ENCODE results near the gene KCTD8. TPM values are rescaled to one million over a fixed set of nuclear protein-coding genes. Genes with fewer than 3 reads are reported as not detected.

The KCTD8 gene
- total RNA-seq, 1 experiment from 2014 or later: 1.1 TPM

DNA sequence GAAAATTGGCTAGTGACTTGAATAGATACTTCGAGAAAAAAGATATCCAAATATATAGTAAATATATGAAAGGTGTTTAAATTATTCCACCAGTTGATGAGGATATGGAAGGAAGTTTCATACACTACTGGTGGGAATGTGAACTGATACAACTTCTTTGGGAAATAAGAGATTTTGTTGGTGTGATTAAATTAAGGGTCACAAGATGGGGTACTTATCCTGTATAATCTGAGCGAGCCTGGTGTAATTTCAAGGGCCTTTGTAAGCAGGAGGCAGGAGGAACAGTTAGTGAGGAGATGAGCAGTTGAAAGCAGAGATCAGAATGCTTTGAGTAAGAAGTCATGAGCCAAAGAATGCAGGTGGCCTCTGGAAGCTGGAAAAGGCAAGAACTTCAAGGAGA, 192.2 kb downstream of the KCTD8 start:
- Histone ChIP-seq H3K56ac (ENCODE audit: insufficient read length, low read depth, low read length) (no peak overlapping the region), H3K23me2 (ENCODE audit: insufficient read length, low read depth, low read length, poor library complexity, severe bottlenecking) (no peaks in the 10 kb centered on the region), H2AFZ (ENCODE audit: low read length) (no peak overlapping the region), H3K14ac (ENCODE audit: insufficient read depth, low read length) (no peak overlapping the region), H2BK5ac (ENCODE audit: insufficient read length, low read length) (no peak overlapping the region), H2AK5ac (ENCODE audit: insufficient read length, low read length) (no peak overlapping the region), H3T11ph (ENCODE audit: low read length) (no peak overlapping the region), H4K91ac (ENCODE audit: insufficient read length, low read depth, low read length) (no peak overlapping the region), H2BK20ac (ENCODE audit: low read depth, low read length, poor library complexity, severe bottlenecking) (no peak overlapping the region), H3K79me1 (ENCODE audit: insufficient read depth, low read depth, low read length, poor library complexity, severe bottlenecking) (no peaks in the 10 kb centered on the region), H2BK120ac (ENCODE audit: low read depth, low read length, poor library complexity, severe bottlenecking) (no peak overlapping the region), H2BK15ac (ENCODE audit: low read depth, low read length) (no peak overlapping the region), H3K4ac (ENCODE audit: low read depth, low read length) (no peak overlapping the region), H3K9ac (ENCODE audit: extremely low read depth, insufficient read length, low read length) (no peak overlapping the region), H3K4me2 (ENCODE audit: insufficient read depth, insufficient read length, low read length) (no peak overlapping the region), H4K8ac (replicated peaks; ENCODE audit: insufficient read length, low read depth, low read length) (no peak overlapping the region), H3K27me3 (ENCODE audit: insufficient read depth, low read length) (no peaks in the 10 kb centered on the region; the same call in 1 of the 2 replicates), H3K27ac (ENCODE audit: insufficient read length, low read depth, low read length) (no peak overlapping the region), H2BK12ac (ENCODE audit: insufficient read length, low read depth, low read length) (no peak overlapping the region), H3K9me3 (ENCODE audit: control insufficient read depth, low read depth, low read length) (no peaks in the 10 kb centered on the region), H3K23ac (ENCODE audit: insufficient read length, low read depth, low read length) (no peak overlapping the region), H4K5ac (ENCODE audit: insufficient read length, low read depth, low read length) (no peak overlapping the region), H3K4me1 (ENCODE audit: insufficient read depth, low read length) (no peaks in the 10 kb centered on the region), H3K79me2 (ENCODE audit: insufficient read depth, low read length) (no peaks in the 10 kb centered on the region), H4K20me1 (ENCODE audit: control insufficient read depth, insufficient read depth, insufficient read length) (no peaks in the 10 kb centered on the region), H3K18ac (ENCODE audit: insufficient read length, low read depth, low read length) (no peak overlapping the region)
- Mint-ChIP-seq H3K36me3 (ENCODE audit: insufficient read depth in 1 of 3, low read depth in 3 of 3) (peaks cover 0 to 8% (median 0%) of the 10 kb centered on the region in 3 experiments; a peak in 1 of 7 replicates), H3K4me1 (peaks cover 9 to 13% of the 10 kb centered on the region in 2 experiments), H3K27me3 (ENCODE audit: low read depth) (no peaks in the 10 kb centered on the region), H3K9me3 (no peaks in the 10 kb centered on the region; a peak in 1 of 5 replicates), H3K4me3 (no peak overlapping the region), H3K27ac (peak overlapping the region in 2 of 3 experiments; percentile 56 to 84; a peak in 5 of 7 replicates)
- TF ChIP-seq, protein P1, sequence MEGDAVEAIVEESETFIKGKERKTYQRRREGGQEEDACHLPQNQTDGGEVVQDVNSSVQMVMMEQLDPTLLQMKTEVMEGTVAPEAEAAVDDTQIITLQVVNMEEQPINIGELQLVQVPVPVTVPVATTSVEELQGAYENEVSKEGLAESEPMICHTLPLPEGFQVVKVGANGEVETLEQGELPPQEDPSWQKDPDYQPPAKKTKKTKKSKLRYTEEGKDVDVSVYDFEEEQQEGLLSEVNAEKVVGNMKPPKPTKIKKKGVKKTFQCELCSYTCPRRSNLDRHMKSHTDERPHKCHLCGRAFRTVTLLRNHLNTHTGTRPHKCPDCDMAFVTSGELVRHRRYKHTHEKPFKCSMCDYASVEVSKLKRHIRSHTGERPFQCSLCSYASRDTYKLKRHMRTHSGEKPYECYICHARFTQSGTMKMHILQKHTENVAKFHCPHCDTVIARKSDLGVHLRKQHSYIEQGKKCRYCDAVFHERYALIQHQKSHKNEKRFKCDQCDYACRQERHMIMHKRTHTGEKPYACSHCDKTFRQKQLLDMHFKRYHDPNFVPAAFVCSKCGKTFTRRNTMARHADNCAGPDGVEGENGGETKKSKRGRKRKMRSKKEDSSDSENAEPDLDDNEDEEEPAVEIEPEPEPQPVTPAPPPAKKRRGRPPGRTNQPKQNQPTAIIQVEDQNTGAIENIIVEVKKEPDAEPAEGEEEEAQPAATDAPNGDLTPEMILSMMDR (conservative IDR thresholded peaks at IDR 0.05): peak; percentile 43
- no CpG with 5 or more reads among the region's 2 CpGs for WGBS (ENCODE audit: extremely low coverage, insufficient read length, low lambda C conversion rate)
- peak; percentile 27 for DNase-seq

All from H9 (cell line).